HEK293 (cell line): ENCODE data around the gene COQ10B.

Experiments
- CTCF ChIA-PET: fragments of 350-600 bp; formaldehyde crosslinking; extraction: SDS; loops from one replicate; lab custom pipeline; 2021; ENCODE audit warnings: antibody characterized with exemption; lab: Yijun Ruan, JAX
- POLR2A ChIA-PET: fragments of 300-600 bp; formaldehyde crosslinking; extraction: SDS; loops from one replicate; lab custom pipeline; 2020; ENCODE audit warnings: antibody characterized with exemption, inconsistent platforms; lab: Yijun Ruan, JAX
- H3K27ac ChIP-seq: fragments of 200-500 bp; sonication (Bioruptor generic); 2 replicates; pipeline ENCODE4 v1.5.1; 2014; ENCODE audit warnings: low read depth, low read length, control low read depth, inconsistent platforms; ENCODE audit errors: extremely low read depth
- H3K36me3 ChIP-seq, 2 experiments: fragments of 200-500 bp in 1 of 2; sonication (Bioruptor generic) in 1 of 2; 1 replicate in 1 of 2; 2 replicates in 1 of 2; pipeline ENCODE4 v1.5.1; 2014 to 2017; ENCODE audit warnings: inconsistent platforms in 2 of 2, low read length in 2 of 2; ENCODE audit not compliant: control insufficient read depth in 2 of 2, insufficient read depth in 1 of 2
- H3K4me1 ChIP-seq: fragments of 200-500 bp; sonication (Bioruptor generic); 2 replicates; pipeline ENCODE4 v1.5.1; 2014; ENCODE audit warnings: mild to moderate bottlenecking, low read length, inconsistent platforms; ENCODE audit not compliant: control insufficient read depth, insufficient read depth
- H3K4me3 ChIP-seq: 2 replicates; pipeline ENCODE4 v1.5.1; 2011; ENCODE audit warnings: low read depth, mild to moderate bottlenecking, control low read depth, low read length, moderate library complexity
- H3K9me3 ChIP-seq: fragments of 200-500 bp; sonication (Bioruptor generic); 2 replicates; pipeline ENCODE4 v1.5.1; 2014; ENCODE audit warnings: low read depth, low read length, inconsistent platforms; ENCODE audit not compliant: control insufficient read depth, insufficient read depth
- BCL11A ChIP-seq: fragments of 450-650 bp; formaldehyde crosslinking; IDR thresholded peaks from 2 replicates; pipeline ENCODE4 v1.5.1; 2016; ENCODE audit warnings: low read depth, missing biosample characterization, missing genetic modification characterization
- GLI4 ChIP-seq: fragments of 450-650 bp; formaldehyde crosslinking; IDR thresholded peaks from 2 replicates; pipeline ENCODE4 v1.5.1; 2016; ENCODE audit warnings: missing biosample characterization, missing genetic modification characterization
- HOXA7 ChIP-seq: sonication (generic); formaldehyde crosslinking; IDR thresholded peaks from 2 replicates; pipeline ENCODE4 v1.8.1; 2022; ENCODE audit warnings: missing genetic modification reagents, borderline replicate concordance
- YY1 ChIP-seq: fragments of 450-650 bp; formaldehyde crosslinking; IDR thresholded peaks from 2 replicates; pipeline ENCODE4 v1.5.1; 2018; ENCODE audit warnings: missing biosample characterization, missing genetic modification characterization
- YY2 ChIP-seq: fragments of 450-650 bp; formaldehyde crosslinking; IDR thresholded peaks from 2 replicates; pipeline ENCODE4 v1.5.1; 2016; ENCODE audit warnings: missing biosample characterization, missing genetic modification characterization
- ZFP3 ChIP-seq: fragments of 450-650 bp; formaldehyde crosslinking; IDR thresholded peaks from 2 replicates; pipeline ENCODE4 v1.5.1; 2016; ENCODE audit warnings: low read depth, missing biosample characterization, missing genetic modification characterization
- ZNF112 ChIP-seq: fragments of 450-650 bp; formaldehyde crosslinking; IDR thresholded peaks from 2 replicates; pipeline ENCODE4 v1.5.0; 2017; ENCODE audit warnings: missing biosample characterization, missing genetic modification characterization
- ZNF184 ChIP-seq: fragments of 450-650 bp; IDR thresholded peaks from 2 replicates; pipeline ENCODE4 v1.5.1; 2018; ENCODE audit warnings: missing biosample characterization, mild to moderate bottlenecking, missing genetic modification characterization
- ZNF214 ChIP-seq: fragments of 450-650 bp; formaldehyde crosslinking; IDR thresholded peaks from 2 replicates; pipeline ENCODE4 v1.5.1; 2017; ENCODE audit warnings: missing biosample characterization, mild to moderate bottlenecking, missing genetic modification characterization, borderline replicate concordance
- ZNF23 ChIP-seq: fragments of 450-650 bp; formaldehyde crosslinking; IDR thresholded peaks from 2 replicates; pipeline ENCODE4 v1.5.1; 2016; ENCODE audit warnings: missing biosample characterization, missing genetic modification characterization, borderline replicate concordance
- ZNF266 ChIP-seq: fragments of 450-650 bp; formaldehyde crosslinking; IDR thresholded peaks from 2 replicates; pipeline ENCODE4 v1.5.1; 2016; ENCODE audit warnings: missing biosample characterization, missing genetic modification characterization, low read depth
- ZNF394 ChIP-seq: fragments of 450-650 bp; formaldehyde crosslinking; IDR thresholded peaks from 2 replicates; pipeline ENCODE4 v1.5.1; 2016; ENCODE audit warnings: missing biosample characterization, missing genetic modification characterization, mild to moderate bottlenecking, moderate library complexity, borderline replicate concordance
- ZNF423 ChIP-seq: fragments of 450-650 bp; formaldehyde crosslinking; IDR thresholded peaks from 2 replicates; pipeline ENCODE4 v1.5.1; 2016; ENCODE audit warnings: missing biosample characterization, missing genetic modification characterization
- ZNF521 ChIP-seq: fragments of 450-650 bp; formaldehyde crosslinking; IDR thresholded peaks from 2 replicates; pipeline ENCODE4 v1.5.1; 2017; ENCODE audit warnings: missing biosample characterization, mild to moderate bottlenecking, missing genetic modification characterization
- ZNF549 ChIP-seq: fragments of 450-650 bp; IDR thresholded peaks from 2 replicates; pipeline ENCODE4 v1.5.1; 2018; ENCODE audit warnings: missing biosample characterization, missing genetic modification characterization, mild to moderate bottlenecking, inconsistent platforms, moderate library complexity
- ZNF558 ChIP-seq: fragments of 450-650 bp; formaldehyde crosslinking; IDR thresholded peaks from 2 replicates; pipeline ENCODE4 v1.5.1; 2016; ENCODE audit warnings: missing biosample characterization, missing genetic modification characterization
- ZNF654 ChIP-seq: fragments of 450-650 bp; formaldehyde crosslinking; IDR thresholded peaks from 2 replicates; pipeline ENCODE4 v1.5.1; 2016; ENCODE audit warnings: low read depth, missing biosample characterization, missing genetic modification characterization
- ZNF660 ChIP-seq: fragments of 450-650 bp; IDR thresholded peaks from 2 replicates; pipeline ENCODE4 v1.5.1; 2018; ENCODE audit warnings: missing biosample characterization, mild to moderate bottlenecking, missing genetic modification characterization
- ZNF670 ChIP-seq: fragments of 450-650 bp; formaldehyde crosslinking; IDR thresholded peaks from 2 replicates; pipeline ENCODE4 v1.5.1; 2016; ENCODE audit warnings: missing biosample characterization, missing genetic modification characterization, low read depth
- TF ChIP-seq, protein P1 (sequence below): fragments of 450-650 bp; formaldehyde crosslinking; IDR thresholded peaks from 2 replicates; pipeline ENCODE4 v1.5.1; 2016; ENCODE audit warnings: missing biosample characterization, missing genetic modification characterization
- TF ChIP-seq, protein P2 (sequence below): fragments of 450-650 bp; formaldehyde crosslinking; IDR thresholded peaks from 2 replicates; pipeline ENCODE4 v1.5.1; 2017; ENCODE audit warnings: missing biosample characterization, missing genetic modification characterization
- TF ChIP-seq, protein P3 (sequence below): fragments of 450-650 bp; formaldehyde crosslinking; IDR thresholded peaks from 2 replicates; pipeline ENCODE4 v1.5.1; 2016; ENCODE audit warnings: missing biosample characterization, missing genetic modification characterization
- TF ChIP-seq, protein P4 (sequence below): fragments of 450-650 bp; formaldehyde crosslinking; IDR thresholded peaks from 2 replicates; pipeline ENCODE4 v1.5.1; 2016; ENCODE audit warnings: missing biosample characterization, missing genetic modification characterization

Gene COQ10B

DNA sequence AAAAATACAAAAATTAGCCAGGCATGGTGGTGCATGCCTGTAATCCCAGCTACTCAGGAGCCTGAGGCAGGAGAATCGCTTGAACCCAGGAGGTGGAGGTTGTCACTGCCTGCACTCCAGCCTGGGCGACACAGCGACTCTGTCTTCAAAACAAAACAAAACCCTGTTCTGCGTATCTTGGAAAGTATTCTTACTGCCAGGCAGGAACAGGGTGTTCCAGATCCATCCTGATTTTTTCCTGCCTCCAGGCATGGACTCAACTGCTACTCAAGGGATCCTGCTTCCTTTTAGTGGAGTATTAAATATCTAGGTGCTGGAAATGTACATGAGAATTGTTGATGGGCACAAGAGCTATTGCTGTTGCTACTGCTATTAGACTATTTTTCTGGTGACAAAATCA, 34.0 kb downstream of the COQ10B start:
- TF ChIP-seq ZNF654 (tag by site-specific recombination) (no peak), ZNF214 (tag by site-specific recombination) (no peak), ZNF549 (tag by site-specific recombination) (no peak), ZNF23 (tag by site-specific recombination) (no peak), ZNF423 (tag by site-specific recombination) (no peak), BCL11A (tag by site-specific recombination) (no peak), GLI4 (tag by site-specific recombination) (no peak), ZNF394 (no peak)
- TF ChIP-seq, protein P1, sequence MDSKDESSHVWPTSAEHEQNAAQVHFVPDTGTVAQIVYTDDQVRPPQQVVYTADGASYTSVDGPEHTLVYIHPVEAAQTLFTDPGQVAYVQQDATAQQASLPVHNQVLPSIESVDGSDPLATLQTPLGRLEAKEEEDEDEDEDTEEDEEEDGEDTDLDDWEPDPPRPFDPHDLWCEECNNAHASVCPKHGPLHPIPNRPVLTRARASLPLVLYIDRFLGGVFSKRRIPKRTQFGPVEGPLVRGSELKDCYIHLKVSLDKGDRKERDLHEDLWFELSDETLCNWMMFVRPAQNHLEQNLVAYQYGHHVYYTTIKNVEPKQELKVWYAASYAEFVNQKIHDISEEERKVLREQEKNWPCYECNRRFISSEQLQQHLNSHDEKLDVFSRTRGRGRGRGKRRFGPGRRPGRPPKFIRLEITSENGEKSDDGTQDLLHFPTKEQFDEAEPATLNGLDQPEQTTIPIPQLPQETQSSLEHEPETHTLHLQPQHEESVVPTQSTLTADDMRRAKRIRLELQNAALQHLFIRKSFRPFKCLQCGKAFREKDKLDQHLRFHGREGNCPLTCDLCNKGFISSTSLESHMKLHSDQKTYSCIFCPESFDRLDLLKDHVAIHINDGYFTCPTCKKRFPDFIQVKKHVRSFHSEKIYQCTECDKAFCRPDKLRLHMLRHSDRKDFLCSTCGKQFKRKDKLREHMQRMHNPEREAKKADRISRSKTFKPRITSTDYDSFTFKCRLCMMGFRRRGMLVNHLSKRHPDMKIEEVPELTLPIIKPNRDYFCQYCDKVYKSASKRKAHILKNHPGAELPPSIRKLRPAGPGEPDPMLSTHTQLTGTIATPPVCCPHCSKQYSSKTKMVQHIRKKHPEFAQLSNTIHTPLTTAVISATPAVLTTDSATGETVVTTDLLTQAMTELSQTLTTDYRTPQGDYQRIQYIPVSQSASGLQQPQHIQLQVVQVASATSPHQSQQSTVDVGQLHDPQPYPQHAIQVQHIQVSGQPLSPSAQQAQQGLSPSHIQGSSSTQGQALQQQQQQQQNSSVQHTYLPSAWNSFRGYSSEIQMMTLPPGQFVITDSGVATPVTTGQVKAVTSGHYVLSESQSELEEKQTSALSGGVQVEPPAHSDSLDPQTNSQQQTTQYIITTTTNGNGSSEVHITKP (tag by site-specific recombination), result no peak
- TF ChIP-seq, protein P2, sequence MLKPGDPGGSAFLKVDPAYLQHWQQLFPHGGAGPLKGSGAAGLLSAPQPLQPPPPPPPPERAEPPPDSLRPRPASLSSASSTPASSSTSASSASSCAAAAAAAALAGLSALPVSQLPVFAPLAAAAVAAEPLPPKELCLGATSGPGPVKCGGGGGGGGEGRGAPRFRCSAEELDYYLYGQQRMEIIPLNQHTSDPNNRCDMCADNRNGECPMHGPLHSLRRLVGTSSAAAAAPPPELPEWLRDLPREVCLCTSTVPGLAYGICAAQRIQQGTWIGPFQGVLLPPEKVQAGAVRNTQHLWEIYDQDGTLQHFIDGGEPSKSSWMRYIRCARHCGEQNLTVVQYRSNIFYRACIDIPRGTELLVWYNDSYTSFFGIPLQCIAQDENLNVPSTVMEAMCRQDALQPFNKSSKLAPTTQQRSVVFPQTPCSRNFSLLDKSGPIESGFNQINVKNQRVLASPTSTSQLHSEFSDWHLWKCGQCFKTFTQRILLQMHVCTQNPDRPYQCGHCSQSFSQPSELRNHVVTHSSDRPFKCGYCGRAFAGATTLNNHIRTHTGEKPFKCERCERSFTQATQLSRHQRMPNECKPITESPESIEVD (tag by site-specific recombination), result no peak
- Histone ChIP-seq H3K9me3 (no peaks in the 10 kb centered on the region), H3K4me1 (no peaks in the 10 kb centered on the region), H3K27ac (no peak overlapping the region), H3K36me3 (peaks cover 52 to 72% of the 10 kb centered on the region in 2 experiments), H3K4me3 (no peak overlapping the region)
- ChIA-PET CTCF (no interaction called here), POLR2A (no interaction called here)

DNA sequence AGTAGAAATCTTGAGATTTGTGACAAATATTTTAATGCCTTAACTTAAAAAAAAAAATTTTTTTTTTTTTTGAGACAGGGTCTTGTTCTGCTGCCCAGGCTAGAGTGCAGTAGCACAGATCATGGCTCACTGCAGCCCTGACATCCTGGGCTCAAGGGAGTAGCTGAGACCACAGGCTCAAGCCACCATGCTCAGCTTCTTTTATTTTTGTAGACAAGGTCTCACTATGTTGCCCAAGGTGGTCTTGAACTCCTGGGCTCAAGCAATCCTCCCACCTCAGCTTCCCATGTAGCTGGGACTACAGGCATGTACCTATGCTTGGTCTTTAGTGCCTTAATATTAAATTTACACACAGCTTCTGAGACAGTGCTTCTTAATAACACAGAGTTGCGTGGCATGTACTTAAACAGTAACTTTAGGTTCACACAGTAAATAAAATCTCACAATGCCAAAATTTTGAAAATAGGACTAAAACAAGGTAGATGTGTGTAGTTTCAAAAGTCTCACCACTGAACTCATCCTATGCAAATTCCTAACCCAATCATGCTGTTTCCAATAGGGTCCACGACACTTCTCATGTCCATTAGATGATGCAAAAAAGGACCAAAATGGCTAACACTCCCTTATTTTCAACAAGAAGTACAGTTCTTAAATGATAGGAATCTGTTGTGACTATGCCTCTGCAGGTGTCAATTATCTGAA, 42.2 kb downstream of the COQ10B start:
- ChIA-PET CTCF (interaction anchor here (0.5 kb wide), 1 partner anchor 306 kb away, joined by 3 read pairs; no protein-coding TSS in a partner anchor), POLR2A (interaction anchor here (0.6 to 0.7 kb wide), 3 partner anchors 18 to 36 kb away, joined by 3 to 4 read pairs (median 4); no protein-coding TSS in a partner anchor)

DNA sequence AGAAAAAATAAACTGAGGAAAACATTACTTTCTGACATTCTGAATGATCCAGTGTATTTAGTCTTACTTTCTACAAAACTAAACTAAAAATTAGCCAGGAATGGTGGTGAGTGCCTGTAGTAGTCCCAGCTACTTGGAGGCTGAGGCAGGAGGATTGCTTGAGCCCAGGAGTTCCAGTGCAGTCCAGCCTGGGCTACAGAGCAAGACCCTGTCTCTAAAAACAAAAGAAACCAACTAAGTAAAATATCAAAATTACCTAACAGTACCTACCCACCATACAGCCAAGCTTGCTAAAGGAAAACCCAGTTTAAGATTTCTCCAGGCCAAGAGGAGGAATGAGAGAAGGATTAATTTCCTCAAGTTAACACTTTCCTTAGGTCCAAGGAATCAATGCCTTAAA, 43.3 kb downstream of the COQ10B start:
- Histone ChIP-seq H3K4me3 (no peak overlapping the region), H3K36me3 (peaks cover 61 to 78% of the 10 kb centered on the region in 2 experiments)
- TF ChIP-seq ZNF660 (no peak), ZNF558 (tag by site-specific recombination) (no peak), ZNF670 (no peak), ZNF266 (tag by site-specific recombination) (no peak), ZNF112 (tag by site-specific recombination) (no peak), HOXA7 (CRISPR knock-in tag) (no peak), ZNF184 (tag by site-specific recombination) (no peak), ZNF521 (tag by site-specific recombination) (no peak), ZFP3 (no peak), YY1 (tag by site-specific recombination) (no peak)
- TF ChIP-seq, protein P3, sequence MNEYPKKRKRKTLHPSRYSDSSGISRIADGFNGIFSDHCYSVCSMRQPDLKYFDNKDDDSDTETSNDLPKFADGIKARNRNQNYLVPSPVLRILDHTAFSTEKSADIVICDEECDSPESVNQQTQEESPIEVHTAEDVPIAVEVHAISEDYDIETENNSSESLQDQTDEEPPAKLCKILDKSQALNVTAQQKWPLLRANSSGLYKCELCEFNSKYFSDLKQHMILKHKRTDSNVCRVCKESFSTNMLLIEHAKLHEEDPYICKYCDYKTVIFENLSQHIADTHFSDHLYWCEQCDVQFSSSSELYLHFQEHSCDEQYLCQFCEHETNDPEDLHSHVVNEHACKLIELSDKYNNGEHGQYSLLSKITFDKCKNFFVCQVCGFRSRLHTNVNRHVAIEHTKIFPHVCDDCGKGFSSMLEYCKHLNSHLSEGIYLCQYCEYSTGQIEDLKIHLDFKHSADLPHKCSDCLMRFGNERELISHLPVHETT (tag by site-specific recombination), result no peak
- TF ChIP-seq, protein P4, sequence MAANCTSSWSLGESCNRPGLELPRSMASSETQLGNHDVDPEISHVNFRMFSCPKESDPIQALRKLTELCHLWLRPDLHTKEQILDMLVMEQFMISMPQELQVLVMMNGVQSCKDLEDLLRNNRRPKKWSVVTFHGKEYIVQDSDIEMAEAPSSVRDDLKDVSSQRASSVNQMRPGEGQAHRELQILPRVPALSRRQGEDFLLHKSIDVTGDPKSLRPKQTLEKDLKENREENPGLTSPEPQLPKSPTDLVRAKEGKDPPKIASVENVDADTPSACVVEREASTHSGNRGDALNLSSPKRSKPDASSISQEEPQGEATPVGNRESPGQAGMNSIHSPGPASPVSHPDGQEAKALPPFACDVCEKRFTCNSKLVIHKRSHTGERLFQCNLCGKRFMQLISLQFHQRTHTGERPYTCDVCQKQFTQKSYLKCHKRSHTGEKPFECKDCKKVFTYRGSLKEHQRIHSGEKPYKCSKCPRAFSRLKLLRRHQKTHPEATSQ (tag by site-specific recombination), result no peak

More for the DNA sequence above, 42.2 kb downstream of the COQ10B start:
- Histone ChIP-seq H3K9me3 (no peaks in the 10 kb centered on the region), H3K36me3 (peaks cover 72 to 85% of the 10 kb centered on the region in 2 experiments), H3K27ac (no peak overlapping the region; the same call in 1 of the 2 replicates), H3K4me1 (peaks cover 8% of the 10 kb centered on the region; the same call in 1 of the 2 replicates), H3K4me3 (no peak overlapping the region)
- TF ChIP-seq YY2 (tag by site-specific recombination) (no peak), ZNF394 (peak; percentile 52; the same call in 1 of the 2 replicates)

More for the DNA sequence above, 43.3 kb downstream of the COQ10B start:
- ChIA-PET CTCF (no interaction called here), POLR2A (no interaction called here)
- H3K9me3 ChIP-seq, result no peaks in the 10 kb centered on the region
- H3K4me1 ChIP-seq, result peaks cover 9% of the 10 kb centered on the region; the same call in 1 of the 2 replicates
- H3K27ac ChIP-seq, result no peak overlapping the region
